Keratinocyte (primary cell): ENCODE measurements around the gene RAD23B. TPM values are rescaled to one million over a fixed set of nuclear protein-coding genes. Genes with fewer than 3 reads are reported as not detected.

Source experiments
- DNase-seq: peaks from one replicate; pipeline ENCODE4 v3.0.0-alpha.2; 2011; ENCODE audit warnings: low read depth, missing footprints, low spot score
- FAIRE-seq: peaks from 2 replicates; lab custom pipeline; 2011; peaks lifted over from hg19 to GRCh38; lab: Jason Lieb, UNC
- H2AFZ ChIP-seq: 2 replicates; pipeline ENCODE4 v1.6.0; 2012; ENCODE audit warnings: low read length, control low read depth, inconsistent platforms; ENCODE audit not compliant: control insufficient read depth
- H3K27ac ChIP-seq: 2 replicates; pipeline ENCODE4 v1.5.1; 2011; ENCODE audit warnings: low read length; ENCODE audit not compliant: control insufficient read depth, insufficient read depth
- H3K27me3 ChIP-seq: 3 replicates; pipeline ENCODE4 v1.6.0; 2011; ENCODE audit warnings: low read length; ENCODE audit not compliant: control insufficient read depth, insufficient read depth; ENCODE audit errors: extremely low read depth
- H3K36me3 ChIP-seq, 2 experiments: 2 replicates in 1 of 2; 3 replicates in 1 of 2; pipeline ENCODE4 v1.5.1; 2011; ENCODE audit warnings: low read length in 2 of 2, mild to moderate bottlenecking in 1 of 2; ENCODE audit not compliant: control insufficient read depth in 2 of 2, insufficient read depth in 2 of 2; ENCODE audit errors: extremely low read depth in 1 of 2
- H3K4me1 ChIP-seq: 3 replicates; pipeline ENCODE4 v1.5.1; 2011; ENCODE audit warnings: low read length; ENCODE audit not compliant: control insufficient read depth, insufficient read depth; ENCODE audit errors: extremely low read depth
- H3K4me2 ChIP-seq: 3 replicates; pipeline ENCODE4 v1.6.0; 2011; ENCODE audit warnings: low read depth, low read length; ENCODE audit not compliant: control insufficient read depth, insufficient read depth; ENCODE audit errors: extremely low read depth
- H3K4me3 ChIP-seq, 3 experiments: fragments of 200-600 bp in 1 of 3; sonication (generic) in 1 of 3; 2 replicates in 2 of 3; 3 replicates in 1 of 3; pipeline ENCODE4 v1.5.1; 2011 to 2016; ENCODE audit warnings: low read length in 3 of 3, mild to moderate bottlenecking in 3 of 3, control low read depth in 2 of 3, inconsistent platforms in 1 of 3, low read depth in 1 of 3, mixed read lengths in 1 of 3, mixed run types in 1 of 3, moderate library complexity in 1 of 3; ENCODE audit not compliant: control insufficient read depth in 2 of 3, insufficient read depth in 2 of 3; ENCODE audit errors: extremely low read depth in 1 of 3
- H3K79me2 ChIP-seq: 2 replicates; pipeline ENCODE4 v1.6.0; 2012; ENCODE audit warnings: low read length; ENCODE audit not compliant: control insufficient read depth, insufficient read depth
- H3K9ac ChIP-seq: 3 replicates; pipeline ENCODE4 v1.6.0; 2011; ENCODE audit warnings: low read length; ENCODE audit not compliant: control insufficient read depth, insufficient read depth; ENCODE audit errors: extremely low read depth
- H3K9me1 ChIP-seq: 3 replicates; pipeline ENCODE4 v1.6.0; 2011; ENCODE audit warnings: low read length; ENCODE audit not compliant: control insufficient read depth, insufficient read depth; ENCODE audit errors: extremely low read depth
- H3K9me3 ChIP-seq: 2 replicates; pipeline ENCODE4 v1.5.1; 2012; ENCODE audit warnings: low read depth, low read length; ENCODE audit not compliant: control insufficient read depth
- H4K20me1 ChIP-seq: 3 replicates; pipeline ENCODE4 v1.6.0; 2011; ENCODE audit warnings: low read length; ENCODE audit not compliant: control insufficient read depth, insufficient read depth; ENCODE audit errors: extremely low read depth
- CTCF ChIP-seq, 3 experiments: IDR thresholded peaks in 1 of 3; conservative IDR thresholded peaks in 1 of 3; optimal IDR thresholded peaks in 1 of 3; 2 replicates in 2 of 3; 3 replicates in 1 of 3; pipeline versions ENCODE3 to v1.5.1; 2011; ENCODE audit warnings: low read length in 3 of 3, mild to moderate bottlenecking in 3 of 3, moderate library complexity in 2 of 3, control low read depth in 1 of 3, inconsistent platforms in 1 of 3; ENCODE audit not compliant: insufficient read depth in 2 of 3; ENCODE audit errors: extremely low read depth in 1 of 3
- EZH2 ChIP-seq: IDR thresholded peaks from one replicate; pipeline ENCODE4 v1.6.1; 2012; ENCODE audit warnings: inconsistent platforms, mild to moderate bottlenecking, low read length, moderate library complexity
- dilution Hi-C: fragments of 300-500 bp; cut with MboI; formaldehyde crosslinking; loops from one replicate; pipeline ENCODE4 v1.7.0; 2020; ENCODE audit warnings: low sequenced_read_pairs; ENCODE audit not compliant: extremely low pct_ligation_motif_present
- polyA plus RNA-seq, 5 experiments: library from polyadenylated mRNA; depleted of rRNA in 3 of 5; stranded (reverse) in 3 of 5; stranded (forward) in 1 of 5; unstranded in 1 of 5; fragments of >200 nt; gene quantifications; 1 replicate in 1 of 5; 2 replicates in 3 of 5; 3 replicates in 1 of 5; pipeline versions ENCODE4 v1.2.1 to v1.2.3, GENCODE V29; 2011 to 2012; ENCODE audit warnings: missing spikeins in 2 of 5, low read depth in 1 of 5, low replicate concordance in 1 of 5

RAD23B gene
- polyA plus RNA-seq, 1 donor (not counting 4 experiments of a cell fraction or from before 2014, with no cell fraction given): 168 TPM

- Histone ChIP-seq H3K4me2 (no peak overlapping the region), H3K9me1 (no peaks in the 10 kb centered on the region), H3K4me3 (no peak overlapping the region), H3K9ac (no peak overlapping the region), H3K36me3 (no peaks in the 10 kb centered on the region), H4K20me1 (no peaks in the 10 kb centered on the region), H3K4me1 (peaks cover 16% of the 10 kb centered on the region), H3K27ac (no peak overlapping the region), H3K79me2 (no peaks in the 10 kb centered on the region), H3K9me3 (no peaks in the 10 kb centered on the region), H2AFZ (no peak overlapping the region), H3K27me3 (no peaks in the 10 kb centered on the region)
- TF ChIP-seq EZH2 (no peak), CTCF (optimal IDR thresholded peaks at IDR 0.05 in 1 of 3, IDR thresholded peaks at IDR 0.05 in 1 of 3, conservative IDR thresholded peaks at IDR 0.05 in 1 of 3; ENCODE audit: extremely low read depth in 1 of 3, insufficient read depth in 2 of 3, low read length in 3 of 3) (no peak)
- FAIRE-seq (no peak), DNase-seq (no peak)
- dilution Hi-C loops: no loop called here
These were observed 19.8 kb upstream of the RAD23B start for GRCh38 chr9:107263289-107263688.

DNA sequence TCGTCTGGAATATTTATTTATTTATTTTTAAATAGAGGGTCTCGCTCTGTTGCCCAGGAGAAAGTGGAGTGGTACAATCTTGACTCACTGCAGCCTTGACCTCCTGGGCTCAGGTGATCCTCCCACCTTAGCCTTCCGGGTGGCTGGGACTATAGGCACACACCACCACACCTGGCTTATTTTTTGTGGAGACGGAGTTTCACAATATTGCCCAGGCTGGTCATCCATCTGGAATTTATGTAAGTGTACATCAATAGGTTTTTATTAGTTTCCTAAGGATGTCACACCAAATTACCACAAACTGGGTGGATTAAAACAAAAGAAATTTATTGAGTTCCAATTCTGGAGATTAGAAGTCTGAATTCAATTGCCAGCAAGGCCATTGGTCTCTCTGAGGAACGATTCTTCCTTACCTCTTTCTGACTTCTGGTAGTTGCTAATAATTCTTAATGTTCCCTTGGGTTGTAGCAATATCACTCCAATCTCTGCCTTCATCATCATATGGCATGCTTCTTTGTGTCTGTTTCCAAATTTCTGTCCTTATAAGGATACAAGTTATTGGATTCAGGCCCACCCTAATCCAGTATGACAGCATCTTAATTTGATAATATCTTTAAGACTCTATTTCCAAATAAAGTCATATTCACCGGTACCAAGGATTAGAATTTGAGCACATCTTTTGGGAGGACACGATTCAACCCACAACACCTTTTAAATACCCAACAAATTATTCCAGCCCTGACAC is 16.3 kb upstream of the RAD23B start:
- H3K79me2 ChIP-seq: no peaks in the 10 kb centered on the region
- no peaks in the 10 kb centered on the region for H3K36me3 ChIP-seq
- H3K27me3 ChIP-seq: no peaks in the 10 kb centered on the region
- DNase-seq (no peak), FAIRE-seq (no peak)
- no peaks in the 10 kb centered on the region for H3K9me1 ChIP-seq
- H3K4me3 ChIP-seq: no peak overlapping the region
- no peak overlapping the region for H3K4me2 ChIP-seq
- dilution Hi-C loops: no loop called here
- H3K9me3 ChIP-seq: no peaks in the 10 kb centered on the region
- no peak overlapping the region for H2AFZ ChIP-seq
- no peak overlapping the region for H3K9ac ChIP-seq
- TF ChIP-seq EZH2 (no peak), CTCF (optimal IDR thresholded peaks at IDR 0.05 in 1 of 3, IDR thresholded peaks at IDR 0.05 in 1 of 3, conservative IDR thresholded peaks at IDR 0.05 in 1 of 3; ENCODE audit: extremely low read depth in 1 of 3, insufficient read depth in 2 of 3, low read length in 3 of 3) (no peak)
- H4K20me1 ChIP-seq: no peaks in the 10 kb centered on the region
- H3K4me1 ChIP-seq: peaks cover 7% of the 10 kb centered on the region
- no peak overlapping the region for H3K27ac ChIP-seq
